Sciatic nerve (tissue), 2 donors: ENCODE results near the gene MYRFL. TPM values are rescaled to one million over a fixed set of nuclear protein-coding genes. Genes with fewer than 3 reads are reported as not detected.
"Not testable (repeated sequence)": the region's sequence is repeated elsewhere in the genome, so short reads cannot be mapped to it uniquely, and the experiment has no call there.

Experiments
- ATAC-seq: fragments of 200-7000 bp; cut with Tn5 transposase; one replicate; pipeline ENCODE4 v1.9.1; 2020; ENCODE audit warnings: mild to moderate bottlenecking, moderate library complexity
- DNase-seq: peaks from one replicate; pipeline ENCODE4 v3.0.0-alpha.2; 2020; ENCODE audit warnings: low spot score
- intact Hi-C: fragments of 100-400 bp; cut with DNase I; formaldehyde crosslinking; loops from one replicate; pipeline ENCODE4 v1.14.2; 2022
- total RNA-seq: library from RNA; stranded (reverse); fragmentation: NEBNext Ultra II Directional; extraction: Animal tissue kit (Norgen Biotek cat#: 25700); gene quantifications from one replicate; pipeline ENCODE4 v1.2.1, GENCODE V29; 2021
- donor health status: DM: no; HTN: no; CAD: no.
- donor health status: DM: no; HTN: no; CAD: no.

The MYRFL gene
- not detected for total RNA-seq

- intact Hi-C loops = no loop called here
- no peak for ATAC-seq
- DNase-seq = no peak
Observed at GRCh38 chr12:69824966-69825560, at the start of gene MYRFL. Gene MYRFL, plus strand, starts transcription at chr12:69825227. Its CDS starts 291 bp downstream, at chr12:69825518.

- intact Hi-C loops = no loop called here
- DNase-seq = no peak
- no peak for ATAC-seq
Observed at GRCh38 chr12:69779928-69780327, 45.1 kb upstream of the MYRFL start.

DNA sequence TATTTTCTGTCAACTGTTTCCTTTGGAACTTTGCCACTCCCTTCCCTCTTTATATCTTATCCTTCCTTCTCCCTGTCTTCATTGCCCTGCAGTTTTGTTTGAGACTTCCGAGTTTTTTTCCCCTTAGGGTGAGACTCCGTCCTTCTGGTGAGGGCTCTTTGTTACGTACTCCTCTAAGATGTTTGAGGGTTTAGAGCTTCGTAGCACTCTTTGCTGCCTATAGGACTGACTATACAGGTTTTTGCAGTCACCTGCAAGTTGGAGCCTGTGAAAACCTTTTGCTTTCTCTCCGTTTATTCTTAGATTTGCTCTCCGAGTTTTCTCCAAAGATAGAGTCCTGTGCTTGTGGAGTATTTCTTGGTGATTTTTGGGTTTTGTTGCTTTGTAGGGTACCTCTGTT lies 41.7 kb upstream of the MYRFL start:
- intact Hi-C loops = no loop called here
- no peak for ATAC-seq
- DNase-seq = no peak

DNA sequence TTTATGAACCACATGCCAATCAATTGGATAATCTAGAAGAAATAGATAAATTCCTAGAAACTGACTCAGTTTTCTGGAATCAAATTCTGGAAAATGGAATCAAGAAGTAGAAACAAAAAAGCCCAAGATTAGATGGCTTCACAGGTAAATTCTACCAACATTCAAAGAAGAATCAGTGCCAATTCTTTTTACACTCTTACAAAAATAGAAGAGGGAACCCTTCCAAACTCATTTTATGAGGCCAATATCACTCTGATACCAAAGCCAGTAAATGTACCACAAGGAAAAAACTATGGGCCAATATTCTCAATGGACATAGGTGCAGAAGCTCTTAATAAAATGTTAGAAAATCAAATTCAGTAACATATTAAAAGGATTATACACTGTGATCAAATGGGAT lies 35.7 kb upstream of the MYRFL start:
- ATAC-seq = no peak
- intact Hi-C loops = no loop called here

DNA sequence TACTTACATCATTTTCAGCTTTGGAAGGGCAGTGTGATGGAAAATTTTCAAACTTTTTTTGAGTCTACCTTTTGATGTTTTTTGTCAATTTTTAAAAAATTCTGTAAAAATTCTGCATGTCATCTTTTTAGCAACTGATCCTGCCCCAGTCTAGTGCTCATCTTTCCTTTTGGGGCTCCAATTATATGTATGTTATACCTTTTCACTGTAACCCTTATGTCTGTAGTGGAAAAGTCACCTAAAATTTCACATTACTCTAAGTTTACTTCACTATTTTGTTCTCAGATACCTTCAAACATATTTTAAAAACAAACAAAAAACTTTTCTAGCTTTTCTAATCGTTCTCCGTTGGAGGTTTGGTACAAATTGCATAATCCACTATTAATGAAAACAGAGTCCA lies 32.5 kb upstream of the MYRFL start:
- no peak for ATAC-seq
- intact Hi-C loops = no loop called here
- DNase-seq = no peak

More for the DNA sequence above, 35.7 kb upstream of the MYRFL start:
- no peak for DNase-seq

DNA sequence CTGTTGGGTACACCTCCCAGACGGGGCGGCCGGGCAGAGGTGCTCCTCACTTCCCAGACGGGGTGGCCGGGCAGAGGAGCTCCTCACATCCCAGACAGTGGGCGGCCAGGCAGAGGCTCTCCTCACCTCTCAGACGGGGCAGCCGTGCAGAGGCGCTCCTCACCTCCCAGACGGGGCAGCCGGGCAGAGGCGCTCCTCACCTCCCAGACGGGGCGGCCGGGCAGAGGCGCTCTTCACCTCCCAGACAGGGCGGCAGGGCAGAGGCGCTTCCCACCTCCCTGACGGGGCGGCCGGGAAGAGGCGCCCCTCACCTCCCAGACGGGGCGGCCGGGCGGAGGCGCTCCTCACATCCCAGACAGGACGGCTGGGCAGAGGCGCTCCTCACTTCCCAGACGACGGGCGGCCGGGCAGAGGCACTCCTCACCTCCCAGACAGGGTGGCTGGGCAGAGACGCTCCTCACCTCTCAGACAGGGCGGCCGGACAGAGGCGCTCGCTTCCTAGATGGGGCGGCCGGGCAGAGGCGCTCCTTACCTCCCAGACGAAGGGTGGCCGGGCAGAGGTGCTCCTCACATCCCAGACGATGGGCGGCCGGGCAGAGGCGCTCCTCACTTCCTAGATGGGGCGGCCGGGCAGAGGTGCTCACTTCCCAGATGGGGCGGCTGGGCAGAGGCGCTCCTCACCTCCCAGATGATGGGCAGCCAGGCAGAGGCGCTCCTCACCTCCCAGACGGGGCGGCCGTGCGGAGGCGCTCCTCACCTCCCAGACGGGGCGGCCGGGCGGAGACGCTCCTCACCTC lies 17.7 kb upstream of the MYRFL start:
- DNase-seq, ATAC-seq, intact Hi-C loops: not testable (repeated sequence)

- ATAC-seq = no peak
Observed at GRCh38 chr12:69810870-69811498, 14.0 kb upstream of the MYRFL start.

DNA sequence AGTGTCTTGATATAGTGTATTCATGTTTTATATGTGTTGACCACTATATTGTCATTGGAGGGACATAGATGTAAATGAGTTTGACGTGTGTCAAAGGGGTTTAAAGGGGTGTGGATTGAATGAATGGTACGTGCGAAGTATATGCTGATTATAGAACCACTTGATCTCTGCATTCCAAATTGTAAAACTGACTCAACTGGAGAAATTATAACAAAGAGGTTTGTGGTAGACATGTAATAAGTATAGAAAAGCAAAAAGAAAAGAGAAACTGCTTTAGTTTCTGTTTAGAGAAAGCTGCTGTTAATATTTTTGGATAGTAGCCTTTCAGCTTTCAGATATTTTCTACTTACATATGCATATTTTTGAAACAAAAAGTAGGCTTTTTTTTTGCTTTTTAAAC lies 8.9 kb upstream of the MYRFL start:
- ATAC-seq (no peak), DNase-seq (no peak)
- intact Hi-C loops = no loop called here

More at GRCh38 chr12:69810870-69811498, 14.0 kb upstream of the MYRFL start:
- intact Hi-C loops = no loop called here
- DNase-seq = no peak

DNA sequence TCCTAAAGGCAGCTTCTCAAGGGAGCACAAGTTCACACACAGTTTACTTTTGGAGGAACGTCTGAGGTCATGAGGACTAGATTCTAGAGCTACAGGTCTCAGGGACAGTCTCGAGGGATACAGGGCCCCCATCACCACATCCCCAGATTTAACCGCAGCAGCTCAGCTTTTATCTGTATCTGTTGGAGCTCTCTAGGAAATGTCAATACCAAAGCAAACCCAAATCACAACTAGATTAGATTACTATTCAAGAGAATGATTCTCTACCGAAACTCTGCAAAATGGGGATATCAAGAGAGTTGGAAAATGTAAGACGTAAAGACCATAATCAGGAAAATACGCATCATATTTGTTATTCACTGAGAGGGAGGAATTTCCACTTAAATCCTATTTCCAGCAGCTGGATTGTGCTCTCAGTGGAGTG lies 4.0 kb upstream of the MYRFL start:
- DNase-seq = no peak
- ATAC-seq = peak; percentile 39
- intact Hi-C loops = no loop called here

DNA sequence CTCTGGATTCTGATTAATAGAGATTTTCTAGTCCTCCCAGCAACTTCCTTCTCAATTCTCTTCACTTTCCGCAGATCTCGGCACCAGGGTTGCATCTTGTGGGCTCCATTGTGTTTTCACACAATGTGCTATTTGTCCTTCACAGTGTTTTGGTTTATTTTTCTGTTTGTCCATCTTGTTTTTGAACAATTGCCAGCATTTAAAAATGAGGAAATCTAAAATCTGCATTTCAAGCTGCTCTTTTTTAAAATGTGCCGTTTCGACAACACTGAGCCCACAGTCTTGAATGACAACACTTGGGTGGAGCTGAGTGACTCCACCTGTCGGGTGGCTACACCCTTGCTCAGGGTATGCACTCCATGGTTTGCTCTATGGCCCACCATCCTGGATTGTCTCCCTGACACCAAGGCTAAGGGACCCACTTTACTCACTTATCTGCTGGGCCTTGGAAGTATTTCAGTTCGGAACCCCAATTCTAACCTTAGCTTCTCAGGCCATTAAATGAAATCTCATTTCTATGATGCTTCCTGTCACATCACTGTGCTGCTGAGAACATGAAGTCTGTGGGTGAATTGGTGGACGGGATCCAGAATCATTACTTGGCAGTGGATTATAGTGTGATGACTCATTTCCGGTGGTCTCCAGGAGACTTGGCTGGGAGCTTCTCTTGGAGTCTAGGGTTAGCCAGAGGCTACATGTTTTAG lies 3.4 kb upstream of the MYRFL start:
- ATAC-seq = peak; percentile 30
- intact Hi-C loops = no loop called here
- DNase-seq = no peak

- intact Hi-C loops = no loop called here
- no peak for ATAC-seq
- DNase-seq = no peak
Observed at GRCh38 chr12:69822201-69822860, 2.7 kb upstream of the MYRFL start.

DNA sequence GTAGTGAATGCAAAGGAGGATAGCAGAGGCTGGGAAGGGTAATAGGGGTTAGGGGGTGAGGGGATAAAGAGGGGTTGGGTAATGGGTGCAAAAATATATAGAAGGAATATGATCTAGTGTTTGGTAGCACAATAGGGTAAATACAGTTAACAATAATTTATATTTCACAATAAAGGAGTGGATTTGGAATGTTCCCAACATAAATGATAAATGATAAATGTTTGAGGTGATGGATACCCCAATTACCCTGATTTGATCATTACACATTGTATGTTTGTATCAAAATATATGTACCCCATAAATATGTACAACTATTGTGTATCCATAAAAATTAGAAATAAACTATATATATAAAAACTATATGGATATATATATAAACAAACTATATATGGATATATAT lies 999 bp upstream of the MYRFL start:
- intact Hi-C loops = no loop called here
- DNase-seq (no peak), ATAC-seq (no peak)

GRCh38 chr12:69828897-69829296 lies 3.9 kb downstream of the MYRFL start:
- intact Hi-C loops = no loop called here
- ATAC-seq = no peak
- DNase-seq = no peak

DNA sequence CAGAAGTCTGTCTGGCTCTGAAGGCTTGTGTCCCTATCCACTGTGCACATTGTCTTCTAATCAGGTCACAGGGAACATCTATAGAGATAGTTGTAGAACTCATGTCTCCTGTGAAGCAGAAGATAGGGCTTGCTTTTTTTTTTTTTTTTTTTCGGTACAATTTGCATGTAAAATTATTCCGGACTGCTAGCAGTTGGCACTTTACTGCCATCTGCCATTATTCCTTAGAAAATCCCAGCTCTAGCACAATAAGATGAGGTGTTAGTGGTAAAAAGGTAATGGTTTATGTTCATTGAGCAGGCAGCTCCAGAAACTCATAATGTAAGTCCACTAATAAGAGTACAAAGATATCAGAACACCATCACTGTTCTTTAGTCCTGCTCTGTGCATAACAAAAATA lies 8.7 kb downstream of the MYRFL start:
- intact Hi-C loops = no loop called here
- ATAC-seq = no peak
- no peak for DNase-seq

- no peak for ATAC-seq
- intact Hi-C loops = no loop called here
- DNase-seq = no peak
Observed at GRCh38 chr12:69834147-69834546, 9.1 kb downstream of the MYRFL start.

GRCh38 chr12:69834576-69834975 lies 9.5 kb downstream of the MYRFL start:
- intact Hi-C loops = no loop called here
- DNase-seq (no peak), ATAC-seq (no peak)

DNA sequence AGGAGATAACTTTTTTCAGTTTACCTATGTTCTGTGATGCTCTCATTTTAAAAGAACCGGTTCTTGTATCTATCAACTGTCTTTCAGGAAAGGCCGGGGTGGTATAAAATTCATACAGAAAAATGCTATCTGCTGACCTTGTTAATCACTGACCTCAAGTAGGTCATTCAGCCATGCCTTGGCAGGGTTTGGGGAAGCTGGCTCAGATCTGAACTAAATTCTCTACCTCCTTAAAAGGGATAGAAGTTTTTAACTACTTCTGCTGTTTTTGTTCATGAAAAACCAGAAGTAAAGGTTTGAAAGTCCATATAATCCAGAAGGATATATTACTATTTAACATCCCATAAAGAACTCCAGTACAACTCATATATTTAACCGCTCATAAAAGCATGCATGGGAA lies 10.1 kb downstream of the MYRFL start:
- ATAC-seq (no peak), DNase-seq (no peak)
- intact Hi-C loops = no loop called here

DNA sequence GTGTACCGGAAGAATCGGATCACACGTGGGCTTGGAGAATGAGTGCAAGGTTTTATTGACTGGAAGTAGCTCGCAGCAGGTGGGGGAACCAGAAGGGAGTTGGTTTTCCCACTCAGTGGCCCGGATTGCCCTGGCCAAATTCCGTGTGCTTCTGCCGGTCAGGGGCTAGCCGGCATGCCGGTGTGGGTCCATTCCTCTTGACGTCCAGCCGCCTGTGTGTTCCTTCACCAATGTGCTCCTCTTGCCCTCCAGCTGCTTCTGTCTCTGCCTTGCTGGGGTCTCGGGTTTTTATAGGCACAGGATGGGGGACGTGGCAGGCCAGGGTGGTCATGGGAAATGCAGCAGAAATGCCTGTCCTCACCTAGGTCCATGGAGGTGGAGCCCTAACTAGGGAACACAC lies 11.0 kb downstream of the MYRFL start:
- DNase-seq = no peak

GRCh38 chr12:69837191-69837590 lies 12.2 kb downstream of the MYRFL start:
- no peak for ATAC-seq
- no peak for DNase-seq
- intact Hi-C loops = no loop called here

More for the DNA sequence above, 11.0 kb downstream of the MYRFL start:
- intact Hi-C loops = no loop called here
- ATAC-seq = no peak
